Small intestine (tissue), 7 donors: ENCODE results near the gene SLC1A7. TPM values are rescaled to one million over a fixed set of nuclear protein-coding genes. Genes with fewer than 3 reads are reported as not detected.

ENCODE experiments used
- DNase-seq, 2 donors: peaks; one replicate each; pipeline versions ENCODE4 v3.0.0 to v3.0.0-alpha.2; 2013
- FAIRE-seq: peaks from 2 replicates; lab custom pipeline; 2012; peaks lifted over from hg19 to GRCh38; lab: Jason Lieb, UNC
- H3K27ac ChIP-seq, 3 donors: one replicate each; pipeline ENCODE4 v1.5.1; 2013; ENCODE audit warnings: low read length in 2 of 3, mild to moderate bottlenecking in 2 of 3, control low read depth in 1 of 3, inconsistent platforms in 1 of 3, low read depth in 1 of 3, moderate library complexity in 1 of 3
- H3K27me3 ChIP-seq, 3 donors: one replicate each; pipeline ENCODE4 v1.6.1; 2013; ENCODE audit warnings: low read length in 3 of 3, inconsistent platforms in 1 of 3; ENCODE audit not compliant: control insufficient read depth in 3 of 3, insufficient read depth in 3 of 3
- H3K36me3 ChIP-seq, 3 donors: one replicate each; pipeline ENCODE4 v1.6.1; 2013; ENCODE audit warnings: low read length in 3 of 3, inconsistent platforms in 1 of 3, low read depth in 1 of 3, mild to moderate bottlenecking in 1 of 3, moderate library complexity in 1 of 3; ENCODE audit not compliant: control insufficient read depth in 3 of 3, insufficient read depth in 2 of 3
- H3K4me1 ChIP-seq, 3 donors: one replicate each; pipeline ENCODE4 v1.6.1; 2013; ENCODE audit warnings: low read length in 2 of 3, inconsistent platforms in 1 of 3, low read depth in 1 of 3, mild to moderate bottlenecking in 1 of 3, moderate library complexity in 1 of 3; ENCODE audit not compliant: control insufficient read depth in 3 of 3, insufficient read depth in 2 of 3
- H3K4me3 ChIP-seq, 3 donors: one replicate each; pipeline ENCODE4 v1.5.1; 2013; ENCODE audit warnings: low read length in 3 of 3, control low read depth in 1 of 3, inconsistent platforms in 1 of 3, low read depth in 1 of 3, mild to moderate bottlenecking in 1 of 3, moderate library complexity in 1 of 3
- H3K9me3 ChIP-seq, 2 donors: one replicate each; pipeline ENCODE4 v1.6.1; 2013; ENCODE audit warnings: low read depth in 1 of 2, low read length in 1 of 2; ENCODE audit not compliant: control insufficient read depth in 2 of 2, insufficient read depth in 1 of 2
- WGBS, 3 donors: extraction: QIAGEN DNeasy Blood & Tissue Kit; methylation state at CpG; one replicate each; pipeline ENCODE4 v1.1.7; 2013; 5-methylcytosine and 5-hydroxymethylcytosine counted together
- polyA plus RNA-seq, 4 donors: library from polyadenylated mRNA; stranded (reverse) in 3 of 4; unstranded in 1 of 4; fragments of 200-250 nt in 3 of 4; fragments of 120-200 nt in 1 of 4; gene quantifications; one replicate each; pipeline versions ENCODE4 v1.2.1 to v1.2.3, GENCODE V29; 2013
- donor health status: healthy with polysubstance abuse.
- donor health status: control.
- donor health status: control.
- donor health status: Bipolar disorder and iron deficiency.
- donor health status: healthy.

SLC1A7 gene
- polyA plus RNA-seq, 4 donors = 0.32 to 9.2 (median 4.7) TPM

- FAIRE-seq = no peak
- peak; percentile 21 to 63 for DNase-seq
- H3K4me1 ChIP-seq = peaks cover 0 to 28% (median 9%) of the 10 kb centered on the region in 3 donors
- no peak overlapping the region for H3K27ac ChIP-seq
- no peaks in the 10 kb centered on the region for H3K27me3 ChIP-seq
- 76 to 87% (median 77%) methylated on average over 32 to 33 of the region's 33 CpGs for WGBS, 3 donors
- H3K9me3 ChIP-seq = peaks cover 0 to 24% of the 10 kb centered on the region in 2 donors
- no peak overlapping the region for H3K4me3 ChIP-seq
- H3K36me3 ChIP-seq = peaks cover 0 to 2% (median 0%) of the 10 kb centered on the region in 3 donors
Measured at GRCh38 chr1:53092659-53093450, 49.6 kb downstream of the SLC1A7 start.

- Histone ChIP-seq H3K27me3 (no peaks in the 10 kb centered on the region), H3K27ac (no peak overlapping the region), H3K4me1 (peaks cover 0 to 28% (median 9%) of the 10 kb centered on the region in 3 donors), H3K4me3 (no peak overlapping the region), H3K36me3 (peaks cover 0 to 2% (median 0%) of the 10 kb centered on the region in 3 donors), H3K9me3 (peaks cover 0 to 16% of the 10 kb centered on the region in 2 donors)
- FAIRE-seq (no peak), DNase-seq (no peak)
- WGBS, 3 donors = 87 to 93% (median 89%) methylated on average over 26 of the region's 26 CpGs
Measured at GRCh38 chr1:53091841-53092645, 50.4 kb downstream of the SLC1A7 start.

GRCh38 chr1:53090227-53091147, 52.0 kb downstream of the SLC1A7 start:
- Histone ChIP-seq H3K27ac (peak overlapping the region in 1 of 3 donors; percentile 68), H3K4me1 (peaks cover 0 to 28% (median 9%) of the 10 kb centered on the region in 3 donors), H3K9me3 (peaks cover 0 to under 1% of the 10 kb centered on the region in 2 donors), H3K4me3 (no peak overlapping the region), H3K27me3 (no peaks in the 10 kb centered on the region), H3K36me3 (peaks cover 0 to 2% (median 0%) of the 10 kb centered on the region in 3 donors)
- no peak for FAIRE-seq
- DNase-seq = peak; percentile 28 to 70
- WGBS, 3 donors = 82 to 84% (median 84%) methylated on average over 37 of the region's 37 CpGs

DNA sequence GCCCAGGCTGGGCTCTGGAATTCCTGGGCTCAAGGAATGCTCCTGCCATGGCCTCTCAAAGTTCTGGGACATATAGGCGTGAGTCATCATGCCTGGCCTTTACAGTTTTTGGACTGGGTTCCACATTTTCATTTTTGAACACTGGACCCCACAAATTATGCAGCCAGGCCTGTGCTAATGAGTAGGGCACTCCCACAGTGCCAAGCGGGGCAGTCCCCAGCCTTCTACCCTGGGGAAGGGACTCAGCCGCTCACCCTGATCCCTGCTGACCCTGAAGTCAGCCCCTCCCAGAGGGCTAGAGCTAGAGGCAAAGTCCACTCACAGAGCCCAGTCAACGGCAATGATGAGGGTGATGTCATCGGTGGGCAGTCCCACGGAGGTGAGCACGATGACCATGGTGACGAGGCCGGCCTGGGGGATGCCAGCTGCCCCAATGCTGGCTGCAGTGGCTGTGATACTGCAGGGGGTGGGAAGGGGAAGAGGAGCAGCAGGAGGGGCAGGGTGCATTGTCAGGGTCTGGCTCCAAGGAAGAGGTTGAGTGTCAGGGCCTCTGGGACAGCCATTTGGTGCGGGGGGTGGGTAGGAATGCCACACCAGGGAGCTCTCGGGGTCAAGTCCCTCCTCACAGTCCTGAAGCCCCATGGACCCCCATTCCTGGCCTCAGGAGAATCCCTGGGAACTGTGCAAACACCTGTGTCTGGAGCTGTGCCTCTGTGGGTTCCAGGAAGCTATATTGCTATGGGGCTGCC, 52.8 kb downstream of the SLC1A7 start:
- H3K27ac ChIP-seq = peak overlapping the region in 2 of 3 donors; percentile 20 to 68
- FAIRE-seq = no peak

DNA sequence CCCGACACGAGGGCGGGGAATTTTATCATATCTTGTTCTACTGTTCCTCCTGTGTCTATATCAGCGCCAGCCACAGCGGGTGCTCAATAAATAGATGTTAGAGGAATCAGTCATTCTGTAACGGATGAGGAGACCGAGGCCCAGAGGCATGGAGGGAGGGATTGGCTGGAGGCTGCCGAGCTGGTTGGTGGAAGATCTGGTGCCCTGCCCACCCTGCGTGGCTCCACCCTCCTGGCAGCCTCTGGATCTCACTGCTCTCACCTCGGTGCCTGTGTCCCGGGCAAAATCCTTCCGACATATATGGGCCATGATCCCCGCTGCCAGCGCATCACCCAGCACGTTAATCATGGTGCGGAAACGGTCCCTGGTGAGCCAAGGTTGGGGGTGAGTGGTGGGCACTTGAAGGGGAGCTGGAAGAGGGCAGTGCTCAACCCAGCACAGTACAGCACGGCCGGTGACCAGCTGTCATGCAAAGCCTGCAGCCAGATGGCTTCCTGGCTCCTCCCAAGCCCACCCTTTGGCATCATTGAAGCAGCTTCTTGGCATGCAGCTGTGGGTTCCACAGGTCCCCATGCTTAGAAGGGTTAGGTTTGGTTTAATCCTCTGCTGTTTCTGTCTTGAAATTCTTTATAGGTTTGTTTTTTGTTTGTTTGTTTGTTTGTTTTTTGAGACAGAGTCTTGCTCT, 53.7 kb downstream of the SLC1A7 start:
- no peak for FAIRE-seq
- Histone ChIP-seq H3K27ac (no peak overlapping the region), H3K27me3 (no peaks in the 10 kb centered on the region), H3K4me1 (peaks cover 0 to 28% (median 9%) of the 10 kb centered on the region in 3 donors), H3K9me3 (no peaks in the 10 kb centered on the region), H3K4me3 (no peak overlapping the region), H3K36me3 (peaks cover 0 to 6% (median 0%) of the 10 kb centered on the region in 3 donors)
- no peak for DNase-seq
- 82 to 86% (median 86%) methylated on average over 19 of the region's 19 CpGs for WGBS, 3 donors

More for the DNA sequence above, 52.8 kb downstream of the SLC1A7 start:
- Histone ChIP-seq H3K4me1 (peaks cover 0 to 28% (median 9%) of the 10 kb centered on the region in 3 donors), H3K4me3 (no peak overlapping the region), H3K9me3 (no peaks in the 10 kb centered on the region), H3K36me3 (peaks cover 0 to 2% (median 0%) of the 10 kb centered on the region in 3 donors), H3K27me3 (no peaks in the 10 kb centered on the region)
- WGBS, 3 donors = 25 to 68% (median 56%) methylated on average over 10 to 11 of the region's 11 CpGs
- DNase-seq = peak; percentile 89 to 91

DNA sequence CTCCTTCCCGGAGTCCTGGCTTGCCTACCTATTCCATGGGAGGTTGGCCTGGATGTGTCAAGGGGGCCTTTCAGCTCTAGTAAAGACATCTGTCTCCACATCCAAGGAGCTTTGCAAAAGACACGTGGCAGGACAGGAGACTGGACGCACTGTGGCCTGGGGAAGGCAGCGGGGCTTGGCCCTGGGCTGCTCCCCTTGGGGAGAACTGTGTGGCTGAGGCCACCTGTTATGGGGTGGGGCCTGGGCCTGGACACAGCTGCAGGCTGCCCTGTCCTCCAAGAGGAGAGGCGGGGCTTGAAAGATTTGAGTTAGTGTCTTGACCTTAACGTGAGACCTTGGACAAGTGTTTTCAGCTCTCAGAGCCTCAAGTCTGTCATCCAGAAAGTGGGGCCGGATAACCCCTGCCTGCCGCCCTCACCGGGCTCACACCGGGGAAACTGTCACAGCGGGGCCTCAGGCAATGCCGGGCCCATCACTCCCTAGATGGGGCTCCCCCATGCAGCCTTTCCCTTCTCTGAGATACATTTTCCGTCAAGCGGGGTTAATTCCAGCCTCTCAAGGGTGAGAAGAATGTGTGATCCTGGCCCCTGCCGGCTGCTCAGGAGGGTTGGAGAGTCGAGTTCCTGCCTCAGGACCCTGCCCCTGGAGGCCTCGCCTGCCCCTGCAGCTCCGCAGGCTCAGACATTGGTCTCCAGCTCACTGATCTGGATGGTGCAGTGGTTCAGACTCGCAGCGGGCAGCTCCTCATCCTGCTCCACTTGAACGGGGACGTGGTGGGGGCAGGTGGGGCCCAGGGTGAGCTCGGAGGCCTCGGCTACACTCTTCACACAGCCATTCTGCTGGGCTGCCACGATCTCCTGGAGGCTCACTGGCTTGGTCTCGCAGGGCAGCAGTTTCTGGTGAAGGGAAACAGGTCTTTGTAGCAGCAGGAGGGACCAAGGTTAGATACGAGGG, 54.8 kb downstream of the SLC1A7 start:
- peaks cover 0 to 28% (median 9%) of the 10 kb centered on the region in 3 donors for H3K4me1 ChIP-seq
- DNase-seq = no peak
- no peak overlapping the region for H3K27ac ChIP-seq
- H3K27me3 ChIP-seq = no peaks in the 10 kb centered on the region
- H3K36me3 ChIP-seq = peaks cover 0 to 6% (median 0%) of the 10 kb centered on the region in 3 donors
- H3K4me3 ChIP-seq = no peak overlapping the region
- WGBS, 3 donors = 85 to 88% (median 85%) methylated on average over 27 of the region's 27 CpGs
- no peak for FAIRE-seq
- H3K9me3 ChIP-seq = no peaks in the 10 kb centered on the region
